Kidney epithelial cell (primary cell): ENCODE measurements around the gene BMP7. TPM values are rescaled to one million over a fixed set of nuclear protein-coding genes. Genes with fewer than 3 reads are reported as not detected.

Experiments
- DNase-seq: peaks from one replicate; pipeline ENCODE4 v3.0.0-alpha.2; 2010; ENCODE audit warnings: low read depth
- H3K27me3 ChIP-seq: 2 replicates; pipeline ENCODE4 v1.6.0; 2011; ENCODE audit warnings: low read length; ENCODE audit not compliant: control insufficient read depth, insufficient read depth
- H3K36me3 ChIP-seq: 2 replicates; pipeline ENCODE4 v1.5.1; 2011; ENCODE audit warnings: low read length; ENCODE audit not compliant: control insufficient read depth, insufficient read depth
- H3K4me3 ChIP-seq: 2 replicates; pipeline ENCODE4 v1.5.1; 2011; ENCODE audit warnings: low read depth, mild to moderate bottlenecking, control low read depth, low read length
- CTCF ChIP-seq: IDR thresholded peaks from 2 replicates; pipeline ENCODE4 v1.5.1; 2011; ENCODE audit warnings: mild to moderate bottlenecking, moderate library complexity, low read length, control low read depth, inconsistent platforms; ENCODE audit not compliant: insufficient read depth, poor library complexity, severe bottlenecking
- total RNA-seq: library from RNA; depleted of rRNA; stranded (reverse); fragments of >200 nt; gene quantifications from 2 replicates; pipeline ENCODE4 v1.2.3, GENCODE V29; 2015

BMP7 gene
- total RNA-seq, 1 donor from 2014 or later: 21.8 TPM

- Histone ChIP-seq H3K27me3 (peaks cover 2% of the 10 kb centered on the region), H3K36me3 (no peaks in the 10 kb centered on the region), H3K4me3 (no peak overlapping the region)
- DNase-seq: no peak
- no peak for TF ChIP-seq CTCF
Observed at GRCh38 chr20:57274299-57274698, 7.9 kb upstream of the BMP7 start.

- Histone ChIP-seq H3K36me3 (no peaks in the 10 kb centered on the region), H3K27me3 (peaks cover 8% of the 10 kb centered on the region), H3K4me3 (no peak overlapping the region)
- no peak for DNase-seq
- TF ChIP-seq CTCF: no peak
Observed at GRCh38 chr20:57272883-57273535, 6.6 kb upstream of the BMP7 start.

GRCh38 chr20:57270204-57270984 is 4.0 kb upstream of the BMP7 start:
- DNase-seq: no peak
- H3K36me3 ChIP-seq: no peaks in the 10 kb centered on the region
- no peak for TF ChIP-seq CTCF
- no peak overlapping the region for H3K4me3 ChIP-seq
- H3K27me3 ChIP-seq: peaks cover 32% of the 10 kb centered on the region

- H3K27me3 ChIP-seq: peaks cover 38% of the 10 kb centered on the region
- H3K4me3 ChIP-seq: no peak overlapping the region
- no peaks in the 10 kb centered on the region for H3K36me3 ChIP-seq
- DNase-seq: no peak
- TF ChIP-seq CTCF: no peak
Observed at GRCh38 chr20:57269148-57269984, 2.9 kb upstream of the BMP7 start.

- DNase-seq: no peak
- H3K36me3 ChIP-seq: no peaks in the 10 kb centered on the region
- peaks cover 42% of the 10 kb centered on the region for H3K27me3 ChIP-seq
- no peak overlapping the region for H3K4me3 ChIP-seq
- TF ChIP-seq CTCF: no peak
Observed at GRCh38 chr20:57268399-57269076, 2.1 kb upstream of the BMP7 start.
